Thoracic aorta (tissue), 2 donors: ENCODE results near the gene ATP7B. TPM values are rescaled to one million over a fixed set of nuclear protein-coding genes. Genes with fewer than 3 reads are reported as not detected.

Experiments used
- ATAC-seq: fragments of 150-250 bp; one replicate; pipeline ENCODE4 v1.8.0; 2017; ENCODE audit warnings: low read depth; ENCODE audit not compliant: insufficient number of reproducible peaks, low FRiP score
- DNase-seq: peaks from one replicate; pipeline ENCODE4 v3.0.0-alpha.2; 2020; ENCODE audit warnings: low spot score
- H3K27ac ChIP-seq, 2 donors: fragments of 200-600 bp; sonication (generic); 1 replicate in 1 of 2; 2 replicates in 1 of 2; pipeline ENCODE4 v1.5.1; 2016; ENCODE audit warnings: mild to moderate bottlenecking in 2 of 2, moderate library complexity in 2 of 2
- H3K27me3 ChIP-seq: fragments of 200-600 bp; sonication (generic); replicated peaks from 2 replicates; pipeline ENCODE4 v1.6.0; 2016; ENCODE audit warnings: mild to moderate bottlenecking; ENCODE audit not compliant: insufficient read depth
- H3K36me3 ChIP-seq: fragments of 200-600 bp; sonication (generic); one replicate; pipeline ENCODE4 v1.5.1; 2016
- H3K4me1 ChIP-seq, 2 donors: fragments of 200-600 bp; sonication (generic); 1 replicate in 1 of 2; 2 replicates in 1 of 2; pipeline versions ENCODE4 v1.5.1 to v1.6.0; 2016; ENCODE audit warnings: low read depth in 2 of 2, mild to moderate bottlenecking in 1 of 2; ENCODE audit not compliant: control insufficient read depth in 1 of 2
- H3K4me3 ChIP-seq: fragments of 200-600 bp; sonication (generic); 2 replicates; pipeline ENCODE4 v1.5.1; 2016; ENCODE audit warnings: mild to moderate bottlenecking
- H3K9me3 ChIP-seq: fragments of 200-600 bp; sonication (generic); 2 replicates; pipeline ENCODE4 v1.5.1; 2016
- CTCF ChIP-seq: fragments of 200-600 bp; sonication (generic); IDR thresholded peaks from one replicate; pipeline ENCODE4 v1.5.1; 2019; ENCODE audit warnings: antibody characterized with exemption
- total RNA-seq, 2 donors: library from RNA; depleted of rRNA; stranded (reverse); fragments of >200 nt; gene quantifications; one replicate each; pipeline versions ENCODE4 v1.1.0 to v1.2.3, GENCODE V29; 2016

Gene ATP7B
- total RNA-seq, 2 donors from 2014 or later = 6.8 to 7.1 TPM

DNA sequence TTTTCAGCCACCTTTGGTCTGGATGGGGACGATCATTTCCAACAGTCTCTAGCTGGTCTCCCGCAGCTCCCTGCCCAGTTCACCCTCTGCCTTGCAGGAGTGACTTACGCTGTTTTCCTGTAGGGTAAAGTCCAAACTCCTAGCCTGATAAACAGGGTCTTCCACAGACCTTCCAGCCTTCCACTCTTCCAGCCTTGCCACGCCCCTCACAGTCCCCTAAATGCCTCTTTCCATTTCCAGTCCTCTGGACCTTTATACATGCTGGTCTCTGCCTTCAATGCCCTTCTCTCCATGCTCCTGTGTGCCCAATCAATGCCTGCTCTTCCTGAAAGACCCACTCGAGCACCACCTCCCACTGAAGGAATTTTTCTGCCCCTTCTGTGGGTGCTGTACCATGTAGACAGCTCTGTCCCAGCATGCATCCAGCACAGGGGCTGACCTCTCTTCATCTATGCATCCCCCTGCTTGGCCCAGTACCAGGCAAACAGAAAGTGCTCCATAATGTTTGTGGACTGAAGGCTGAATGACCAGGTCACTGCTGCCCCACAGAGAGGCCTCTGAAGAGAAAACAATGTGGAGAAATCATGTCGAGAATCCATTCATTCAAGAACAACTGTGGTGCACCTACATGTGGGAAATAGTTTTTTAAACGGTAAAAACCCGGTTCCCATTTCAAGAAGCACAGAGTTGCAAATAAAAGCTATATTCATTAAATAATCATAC is 4.6 kb downstream of the ATP7B start:
- no peak for ATAC-seq
- no peak for DNase-seq
- no peaks in the 10 kb centered on the region for H3K9me3 ChIP-seq
- no peak for TF ChIP-seq CTCF
- H3K4me3 ChIP-seq = no peak overlapping the region
- H3K36me3 ChIP-seq = no peaks in the 10 kb centered on the region
- peaks cover 0 to 4% of the 10 kb centered on the region in 2 donors for H3K4me1 ChIP-seq
- no peak overlapping the region for H3K27ac ChIP-seq
- no peaks in the 10 kb centered on the region for H3K27me3 ChIP-seq

DNA sequence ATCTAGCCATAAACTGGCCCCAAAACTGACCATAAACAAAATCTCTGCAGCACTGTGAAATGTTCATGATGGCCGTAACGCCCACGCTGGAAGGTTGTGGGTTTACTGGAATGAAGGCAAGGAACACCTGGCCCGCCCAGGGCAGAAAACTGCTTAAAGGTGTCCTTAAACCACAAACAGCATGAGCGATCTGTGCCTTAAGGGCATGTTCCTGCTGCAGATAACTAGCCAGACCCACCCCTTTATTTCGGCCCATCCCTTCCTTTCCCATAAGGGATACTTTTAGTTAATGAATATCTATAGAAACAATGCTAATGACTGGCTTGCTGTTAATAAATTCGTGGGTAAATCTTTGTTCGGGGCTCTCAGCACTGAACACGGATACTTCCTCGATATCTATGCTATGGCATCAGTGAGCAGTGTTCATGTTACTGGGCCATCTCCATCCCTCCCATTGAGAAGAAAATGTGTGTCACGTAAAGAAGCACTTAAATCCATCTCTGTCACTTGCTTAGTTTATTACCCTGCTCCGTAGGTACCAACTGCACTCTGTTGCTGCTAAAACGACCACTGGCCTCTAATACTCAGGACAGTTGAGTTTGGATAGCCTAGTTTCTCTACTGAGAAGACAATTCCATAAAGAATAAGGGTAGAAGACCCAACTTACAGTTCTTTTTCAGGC is 5.3 kb downstream of the ATP7B start:
- H3K4me3 ChIP-seq = no peak overlapping the region
- H3K4me1 ChIP-seq = peaks cover 0 to 4% of the 10 kb centered on the region in 2 donors
- no peaks in the 10 kb centered on the region for H3K9me3 ChIP-seq
- TF ChIP-seq CTCF = no peak
- DNase-seq (no peak), ATAC-seq (no peak)
- H3K36me3 ChIP-seq = no peaks in the 10 kb centered on the region
- H3K27me3 ChIP-seq = no peaks in the 10 kb centered on the region
- no peak overlapping the region for H3K27ac ChIP-seq

DNA sequence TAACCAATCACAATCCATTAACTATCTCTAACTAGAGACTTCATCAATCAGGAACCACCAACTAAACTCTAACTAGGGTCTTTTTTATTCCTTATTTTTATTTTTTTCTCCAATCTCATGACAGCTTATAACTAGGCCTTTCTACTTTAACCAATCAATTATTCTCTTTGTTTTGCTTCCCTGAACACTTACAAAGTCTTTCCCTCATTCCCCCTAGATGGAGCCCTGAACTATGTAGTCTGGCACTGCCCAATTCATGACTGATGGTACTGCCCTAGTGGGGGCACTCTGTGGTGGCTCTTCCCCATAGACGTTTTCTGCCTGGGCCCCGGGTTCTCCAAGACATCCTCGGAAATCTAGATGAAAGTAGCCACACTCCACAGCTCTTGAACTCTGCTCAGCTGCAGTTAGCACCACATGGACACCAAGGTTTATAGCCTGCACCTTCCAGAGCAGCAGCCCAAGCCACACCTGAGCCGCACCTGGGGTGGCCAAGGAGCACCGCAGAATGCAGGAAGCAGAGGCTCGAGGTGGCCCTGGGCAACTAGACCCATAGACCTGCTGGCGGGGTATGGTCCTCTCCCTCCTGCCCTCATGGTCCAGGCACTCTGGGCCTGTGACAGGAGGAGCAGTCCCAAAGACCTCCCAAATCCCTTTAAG is 6.6 kb downstream of the ATP7B start:
- Histone ChIP-seq H3K4me1 (peaks cover 3 to 7% of the 10 kb centered on the region in 2 donors), H3K27ac (no peak overlapping the region), H3K4me3 (no peak overlapping the region), H3K9me3 (no peaks in the 10 kb centered on the region), H3K27me3 (no peaks in the 10 kb centered on the region), H3K36me3 (no peaks in the 10 kb centered on the region)
- ATAC-seq = no peak
- no peak for DNase-seq
- TF ChIP-seq CTCF = no peak

DNA sequence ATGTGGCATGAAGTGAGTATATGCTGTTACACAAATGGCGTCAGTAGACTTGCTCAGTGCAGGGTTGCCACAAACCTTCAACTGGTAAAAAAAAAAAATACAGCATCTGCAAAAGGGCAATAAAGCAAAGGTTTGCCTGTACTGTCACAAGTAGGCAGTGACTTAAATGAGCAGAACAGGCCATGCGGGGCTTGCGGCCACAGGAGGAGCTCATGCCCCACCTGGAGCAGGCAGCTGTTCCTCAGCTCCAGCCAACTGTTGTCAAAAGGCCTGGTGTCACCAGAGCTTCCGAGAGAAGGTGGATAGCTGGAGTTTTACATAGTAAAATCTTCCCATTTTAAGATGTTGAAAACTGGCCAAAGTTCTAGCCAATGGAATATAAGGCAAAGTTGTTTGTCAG is 7.7 kb downstream of the ATP7B start:
- DNase-seq (no peak), ATAC-seq (no peak)
- Histone ChIP-seq H3K4me1 (peaks cover 3 to 14% of the 10 kb centered on the region in 2 donors), H3K36me3 (no peaks in the 10 kb centered on the region), H3K9me3 (no peaks in the 10 kb centered on the region), H3K27me3 (no peaks in the 10 kb centered on the region), H3K27ac (no peak overlapping the region), H3K4me3 (no peak overlapping the region)
- no peak for TF ChIP-seq CTCF

DNA sequence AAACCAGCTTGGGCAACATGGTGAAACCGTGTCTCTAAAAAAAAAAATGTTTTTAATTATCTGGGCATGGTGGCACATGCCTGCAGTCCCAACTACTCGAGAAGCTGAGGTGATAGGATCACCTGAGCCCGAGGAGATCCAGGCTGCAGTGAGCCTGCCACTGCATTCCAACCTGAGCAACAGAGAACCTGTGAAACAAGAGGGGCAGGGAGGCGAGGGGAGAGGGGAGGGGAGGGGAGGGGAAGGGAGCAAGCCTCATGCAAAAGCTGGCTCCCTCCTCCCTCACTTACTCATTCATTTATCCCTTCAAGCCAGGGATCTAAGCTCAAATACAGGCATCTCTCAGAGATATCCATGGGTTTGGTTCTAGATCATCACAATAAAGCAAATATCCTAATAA is 8.9 kb downstream of the ATP7B start:
- Histone ChIP-seq H3K36me3 (no peaks in the 10 kb centered on the region), H3K9me3 (no peaks in the 10 kb centered on the region), H3K27me3 (no peaks in the 10 kb centered on the region), H3K4me3 (no peak overlapping the region), H3K27ac (no peak overlapping the region), H3K4me1 (peaks cover 3 to 14% of the 10 kb centered on the region in 2 donors)
- no peak for ATAC-seq
- TF ChIP-seq CTCF = no peak
- DNase-seq = no peak
